MG63 (cell line): Measurements from ENCODE around the gene EPSTI1. TPM values are rescaled to one million over a fixed set of nuclear protein-coding genes. Genes with fewer than 3 reads are reported as not detected.

ENCODE experiments used
- DNase-seq: peaks from one replicate; pipeline ENCODE4 v3.0.0-alpha.2; 2020
- H3K27me3 ChIP-seq: fragments of 250-450 bp; sonication (Bioruptor Pico); 2 replicates; pipeline ENCODE4 v1.5.1; 2020; ENCODE audit warnings: mild to moderate bottlenecking, moderate library complexity
- H3K36me3 ChIP-seq: fragments of 250-450 bp; sonication (Bioruptor Pico); 2 replicates; pipeline ENCODE4 v1.5.1; 2020; ENCODE audit warnings: mild to moderate bottlenecking, moderate library complexity
- H3K4me3 ChIP-seq: fragments of 250-450 bp; sonication (Bioruptor Pico); 2 replicates; pipeline ENCODE4 v1.5.1; 2020; ENCODE audit warnings: mild to moderate bottlenecking, moderate library complexity
- H3K9me3 ChIP-seq: fragments of 250-450 bp; sonication (Bioruptor Pico); 2 replicates; pipeline ENCODE4 v1.5.1; 2020; ENCODE audit warnings: mild to moderate bottlenecking, moderate library complexity
- total RNA-seq: library from RNA; depleted of rRNA; stranded (reverse); fragments of >200 nt; shearing (Covaris generic); gene quantifications from 2 replicates; pipeline ENCODE4 v1.2.3, GENCODE V29; 2014; ENCODE audit warnings: low replicate concordance

EPSTI1 gene
- total RNA-seq, 1 experiment from 2014 or later: 2.9 TPM

GRCh38 chr13:42950181-42950580 is 41.9 kb downstream of the EPSTI1 start:
- no peaks in the 10 kb centered on the region for H3K9me3 ChIP-seq
- no peaks in the 10 kb centered on the region for H3K36me3 ChIP-seq
- H3K4me3 ChIP-seq: no peak overlapping the region
- no peaks in the 10 kb centered on the region for H3K27me3 ChIP-seq
- DNase-seq: no peak

- DNase-seq: no peak
- Histone ChIP-seq H3K27me3 (no peaks in the 10 kb centered on the region), H3K9me3 (no peaks in the 10 kb centered on the region), H3K36me3 (no peaks in the 10 kb centered on the region), H3K4me3 (no peak overlapping the region)
These were observed 44.1 kb downstream of the EPSTI1 start for GRCh38 chr13:42947925-42948324.

- H3K4me3 ChIP-seq: no peak overlapping the region
- DNase-seq: no peak
These were observed 45.1 kb downstream of the EPSTI1 start for GRCh38 chr13:42946927-42947326.

GRCh38 chr13:42929886-42930535 is 62.0 kb downstream of the EPSTI1 start:
- Histone ChIP-seq H3K36me3 (no peaks in the 10 kb centered on the region), H3K27me3 (no peaks in the 10 kb centered on the region), H3K9me3 (no peaks in the 10 kb centered on the region), H3K4me3 (no peak overlapping the region)
- no peak for DNase-seq

More at GRCh38 chr13:42946927-42947326, 45.1 kb downstream of the EPSTI1 start:
- no peaks in the 10 kb centered on the region for H3K9me3 ChIP-seq
- H3K27me3 ChIP-seq: no peaks in the 10 kb centered on the region
- H3K36me3 ChIP-seq: no peaks in the 10 kb centered on the region

GRCh38 chr13:42926555-42926954 is 65.5 kb downstream of the EPSTI1 start:
- H3K4me3 ChIP-seq: no peak overlapping the region
- no peaks in the 10 kb centered on the region for H3K36me3 ChIP-seq
- no peaks in the 10 kb centered on the region for H3K9me3 ChIP-seq
- no peak for DNase-seq
- H3K27me3 ChIP-seq: no peaks in the 10 kb centered on the region

GRCh38 chr13:42926043-42926442 is 66.0 kb downstream of the EPSTI1 start:
- Histone ChIP-seq H3K4me3 (no peak overlapping the region), H3K36me3 (no peaks in the 10 kb centered on the region), H3K9me3 (no peaks in the 10 kb centered on the region), H3K27me3 (no peaks in the 10 kb centered on the region)
- no peak for DNase-seq

GRCh38 chr13:42925626-42926025 is 66.4 kb downstream of the EPSTI1 start:
- Histone ChIP-seq H3K4me3 (no peak overlapping the region), H3K9me3 (no peaks in the 10 kb centered on the region), H3K36me3 (no peaks in the 10 kb centered on the region), H3K27me3 (no peaks in the 10 kb centered on the region)
- no peak for DNase-seq

- Histone ChIP-seq H3K36me3 (no peaks in the 10 kb centered on the region), H3K4me3 (no peak overlapping the region), H3K9me3 (no peaks in the 10 kb centered on the region), H3K27me3 (no peaks in the 10 kb centered on the region)
- DNase-seq: no peak
These were observed 67.7 kb downstream of the EPSTI1 start for GRCh38 chr13:42924344-42924743.

GRCh38 chr13:42907745-42908144 is 84.3 kb downstream of the EPSTI1 start:
- DNase-seq: no peak

GRCh38 chr13:42906257-42906656 is 85.8 kb downstream of the EPSTI1 start:
- H3K27me3 ChIP-seq: no peaks in the 10 kb centered on the region
- H3K4me3 ChIP-seq: no peak overlapping the region
- no peaks in the 10 kb centered on the region; the same call in 1 of the 2 replicates for H3K9me3 ChIP-seq
- DNase-seq: no peak
- H3K36me3 ChIP-seq: no peaks in the 10 kb centered on the region

More at GRCh38 chr13:42907745-42908144, 84.3 kb downstream of the EPSTI1 start:
- Histone ChIP-seq H3K9me3 (no peaks in the 10 kb centered on the region; the same call in 1 of the 2 replicates), H3K27me3 (no peaks in the 10 kb centered on the region), H3K4me3 (no peak overlapping the region), H3K36me3 (no peaks in the 10 kb centered on the region)

GRCh38 chr13:42905579-42905978 is 86.5 kb downstream of the EPSTI1 start:
- Histone ChIP-seq H3K4me3 (no peak overlapping the region), H3K27me3 (no peaks in the 10 kb centered on the region), H3K36me3 (no peaks in the 10 kb centered on the region), H3K9me3 (no peaks in the 10 kb centered on the region)
- DNase-seq: no peak

GRCh38 chr13:42899266-42899665 is 92.8 kb downstream of the EPSTI1 start:
- DNase-seq: no peak
- Histone ChIP-seq H3K4me3 (no peak overlapping the region), H3K9me3 (no peaks in the 10 kb centered on the region), H3K27me3 (no peaks in the 10 kb centered on the region), H3K36me3 (no peaks in the 10 kb centered on the region)

- DNase-seq: no peak
These were observed 96.3 kb downstream of the EPSTI1 start for GRCh38 chr13:42895776-42896175.

GRCh38 chr13:42894765-42895243 is 97.2 kb downstream of the EPSTI1 start:
- Histone ChIP-seq H3K4me3 (no peak overlapping the region), H3K27me3 (no peaks in the 10 kb centered on the region), H3K9me3 (no peaks in the 10 kb centered on the region), H3K36me3 (no peaks in the 10 kb centered on the region)
- DNase-seq: peak; percentile 81

More at GRCh38 chr13:42895776-42896175, 96.3 kb downstream of the EPSTI1 start:
- H3K4me3 ChIP-seq: no peak overlapping the region
- H3K36me3 ChIP-seq: no peaks in the 10 kb centered on the region
- no peaks in the 10 kb centered on the region for H3K9me3 ChIP-seq
- H3K27me3 ChIP-seq: no peaks in the 10 kb centered on the region

GRCh38 chr13:42893214-42893671 is 98.8 kb downstream of the EPSTI1 start:
- no peaks in the 10 kb centered on the region for H3K36me3 ChIP-seq
- peak; percentile 63 for DNase-seq
- no peaks in the 10 kb centered on the region for H3K9me3 ChIP-seq
- H3K4me3 ChIP-seq: no peak overlapping the region
- no peaks in the 10 kb centered on the region for H3K27me3 ChIP-seq

- Histone ChIP-seq H3K27me3 (no peaks in the 10 kb centered on the region), H3K36me3 (no peaks in the 10 kb centered on the region), H3K4me3 (no peak overlapping the region), H3K9me3 (no peaks in the 10 kb centered on the region)
- DNase-seq: no peak
These were observed 99.3 kb downstream of the EPSTI1 start for GRCh38 chr13:42892760-42893159.

GRCh38 chr13:42891591-42891990 is 100.5 kb downstream of the EPSTI1 start:
- Histone ChIP-seq H3K36me3 (no peaks in the 10 kb centered on the region), H3K27me3 (no peaks in the 10 kb centered on the region), H3K9me3 (no peaks in the 10 kb centered on the region), H3K4me3 (no peak overlapping the region)
- no peak for DNase-seq

- Histone ChIP-seq H3K9me3 (peaks cover 3% of the 10 kb centered on the region; the same call in 1 of the 2 replicates), H3K27me3 (no peaks in the 10 kb centered on the region), H3K4me3 (no peak overlapping the region), H3K36me3 (no peaks in the 10 kb centered on the region)
- no peak for DNase-seq
These were observed 106.7 kb downstream of the EPSTI1 start for GRCh38 chr13:42885325-42885724.
